Muscle of leg (tissue), 11 donors: ENCODE results near the gene NOS2. TPM values are rescaled to one million over a fixed set of nuclear protein-coding genes. Genes with fewer than 3 reads are reported as not detected.
"Not testable (repeated sequence)": the region's sequence is repeated elsewhere in the genome, so short reads cannot be mapped to it uniquely, and the experiment has no call there.

Experiments used
- DNase-seq: peaks from one replicate; pipeline ENCODE4 v3.0.0; 2013
- H3K27ac ChIP-seq: one replicate; pipeline ENCODE4 v1.5.1; 2013; ENCODE audit warnings: mild to moderate bottlenecking, low read length, control low read depth
- H3K27me3 ChIP-seq: one replicate; pipeline ENCODE4 v1.6.1; 2013; ENCODE audit warnings: low read length; ENCODE audit not compliant: control insufficient read depth, insufficient read depth
- H3K36me3 ChIP-seq: one replicate; pipeline ENCODE4 v1.6.1; 2013; ENCODE audit warnings: low read length; ENCODE audit not compliant: control insufficient read depth, insufficient read depth
- H3K4me1 ChIP-seq: one replicate; pipeline ENCODE4 v1.6.1; 2013; ENCODE audit warnings: low read length; ENCODE audit not compliant: control insufficient read depth, insufficient read depth
- H3K4me3 ChIP-seq: one replicate; pipeline ENCODE4 v1.5.1; 2013; ENCODE audit warnings: low read length, control low read depth
- H3K9me3 ChIP-seq: replicated peaks from 2 replicates; pipeline ENCODE4 v1.6.1; 2013; ENCODE audit warnings: low read depth, low read length; ENCODE audit not compliant: control insufficient read depth
- WGBS: methylation state at CpG from one replicate; pipeline ENCODE4 v1.1.5; 2013; ENCODE audit warnings: missing lambda C conversion rate; ENCODE audit not compliant: insufficient coverage; 5-methylcytosine and 5-hydroxymethylcytosine counted together
- polyA plus RNA-seq, 8 donors: library from polyadenylated mRNA; unstranded; fragments of 120-200 nt; gene quantifications; one replicate each; pipeline versions ENCODE4 v1.2.1 to v1.2.3, GENCODE V29; 2013; ENCODE audit warnings: inconsistent platforms in 1 of 8, low replicate concordance in 1 of 8; ENCODE audit not compliant: insufficient read length in 8 of 8, insufficient read depth in 1 of 8
- total RNA-seq: library from RNA; stranded (reverse); fragments of 120-200 nt; gene quantifications from one replicate; pipeline ENCODE4 v1.2.4, GENCODE V29; 2013

NOS2 gene
- total and polyA plus RNA-seq, 9 donors, result 1.5 to 4.3 (median 2.6) TPM

GRCh38 chr17:27755706-27756466, 44.4 kb downstream of the NOS2 start:
- no peaks in the 10 kb centered on the region for H3K9me3 ChIP-seq
- H3K4me3 ChIP-seq, result no peak overlapping the region
- H3K4me1 ChIP-seq, result no peaks in the 10 kb centered on the region
- H3K27me3 ChIP-seq, result no peaks in the 10 kb centered on the region
- no peak for DNase-seq
- no peak overlapping the region for H3K27ac ChIP-seq
- 87% methylated on average over 26 of the region's 28 CpGs for WGBS
- no peaks in the 10 kb centered on the region for H3K36me3 ChIP-seq

- Histone ChIP-seq H3K9me3 (no peaks in the 10 kb centered on the region), H3K4me1 (no peaks in the 10 kb centered on the region), H3K27me3 (no peaks in the 10 kb centered on the region), H3K36me3 (no peaks in the 10 kb centered on the region), H3K4me3 (no peak overlapping the region), H3K27ac (no peak overlapping the region)
- WGBS, result 90% methylated on average over 4 of the region's 8 CpGs
- DNase-seq, result no peak
Measured at GRCh38 chr17:27754549-27754948, 45.8 kb downstream of the NOS2 start.

DNA sequence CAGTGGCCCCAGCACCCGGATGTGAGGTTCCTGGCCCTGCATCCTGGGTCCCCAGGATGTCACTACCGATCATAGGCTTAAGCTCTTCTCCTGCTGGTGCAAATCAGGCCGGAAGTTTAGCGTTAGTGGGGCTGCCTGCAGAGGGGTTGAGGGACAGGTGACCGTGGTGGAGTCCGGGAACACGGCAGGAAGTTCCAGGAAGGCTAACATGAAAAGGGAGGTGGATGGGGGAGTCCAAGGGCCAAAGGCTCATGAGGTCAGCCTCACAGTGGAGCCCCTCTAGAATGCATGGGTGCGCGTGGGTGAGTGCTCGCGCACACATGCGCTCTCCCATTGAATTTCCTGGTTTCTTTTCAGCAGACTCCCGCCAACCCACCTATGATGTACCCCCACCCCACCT, 46.6 kb downstream of the NOS2 start:
- WGBS, result 93% methylated on average over 7 of the region's 13 CpGs

DNA sequence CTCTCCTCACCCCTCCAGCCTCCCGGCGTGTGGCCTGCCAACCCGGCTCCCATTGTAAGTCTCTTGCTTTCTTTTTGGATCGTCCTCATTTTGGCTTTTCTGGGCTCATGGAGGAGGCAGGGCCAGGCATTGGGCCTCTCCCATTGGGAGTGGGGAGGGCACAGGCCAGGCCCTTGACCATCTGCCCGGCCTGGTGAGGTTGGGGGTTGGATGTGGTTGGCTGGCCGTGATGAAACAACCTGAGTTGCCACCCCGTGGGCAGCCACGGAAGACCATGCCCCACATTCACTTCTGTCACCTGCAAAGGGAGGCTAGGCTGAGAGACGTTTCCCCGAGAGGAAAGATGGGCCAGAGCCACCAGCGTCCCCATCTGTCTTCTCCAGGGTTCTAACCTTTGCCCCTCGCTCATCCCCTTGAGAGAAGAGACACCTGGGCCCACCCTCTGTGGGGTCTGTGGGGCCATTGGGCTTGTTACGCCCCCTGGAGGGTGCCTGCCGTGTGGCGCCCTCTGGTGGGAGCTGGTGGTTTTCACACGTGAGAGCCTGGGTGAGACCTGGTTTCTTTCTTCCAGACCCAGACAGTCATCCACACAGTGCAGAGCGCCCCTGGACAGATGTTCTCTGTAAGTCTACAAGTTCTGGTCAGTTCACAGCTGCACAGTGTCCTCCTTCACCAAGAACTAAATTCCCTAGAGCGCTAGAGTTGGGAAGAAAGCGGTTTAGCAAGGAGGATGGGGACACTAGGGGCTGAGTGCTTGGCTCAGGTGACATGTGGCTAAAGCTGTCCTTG, 47.3 kb downstream of the NOS2 start:
- H3K27me3 ChIP-seq, H3K36me3 ChIP-seq, H3K4me3 ChIP-seq, DNase-seq, H3K4me1 ChIP-seq, H3K9me3 ChIP-seq, H3K27ac ChIP-seq: not testable (repeated sequence)
- WGBS, result 100% methylated on average over 1 of the region's 19 CpGs

More for the DNA sequence above, 46.6 kb downstream of the NOS2 start:
- H3K4me3 ChIP-seq, H3K27me3 ChIP-seq, DNase-seq, H3K36me3 ChIP-seq, H3K27ac ChIP-seq, H3K9me3 ChIP-seq, H3K4me1 ChIP-seq: not testable (repeated sequence)

- no peak for DNase-seq
- H3K27ac ChIP-seq, result no peak overlapping the region
- no peaks in the 10 kb centered on the region for H3K36me3 ChIP-seq
- H3K9me3 ChIP-seq, result no peaks in the 10 kb centered on the region
- no peaks in the 10 kb centered on the region for H3K27me3 ChIP-seq
- WGBS, result 74% methylated on average over 16 of the region's 19 CpGs
- H3K4me3 ChIP-seq, result no peak overlapping the region
- no peaks in the 10 kb centered on the region for H3K4me1 ChIP-seq
Measured at GRCh38 chr17:27751622-27752490, 48.5 kb downstream of the NOS2 start.

DNA sequence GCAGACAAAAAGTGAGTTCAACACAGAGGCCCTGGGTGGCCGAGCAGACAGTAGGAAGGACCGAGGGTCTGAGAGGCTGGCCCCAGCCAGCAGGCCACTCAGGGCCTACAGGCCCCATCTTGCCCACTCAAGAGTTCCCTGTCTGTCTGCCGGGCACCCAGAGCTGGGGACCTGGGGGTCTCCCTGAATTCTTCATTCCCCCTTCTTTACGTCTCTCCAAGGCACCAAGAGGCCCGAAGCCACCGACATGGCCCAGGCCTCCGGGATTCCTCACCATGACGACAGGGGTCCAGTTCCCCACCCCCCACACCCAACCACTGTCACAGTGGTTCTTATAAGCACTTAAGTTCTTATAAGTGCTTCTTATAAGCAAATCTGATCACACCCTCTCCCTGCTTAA, 49.2 kb downstream of the NOS2 start:
- no peak for DNase-seq
- Histone ChIP-seq H3K9me3 (no peaks in the 10 kb centered on the region), H3K27me3 (no peaks in the 10 kb centered on the region), H3K4me3 (no peak overlapping the region), H3K27ac (no peak overlapping the region), H3K36me3 (no peaks in the 10 kb centered on the region), H3K4me1 (no peaks in the 10 kb centered on the region)
- WGBS, result 94% methylated on average over 8 of the region's 8 CpGs

- not testable (repeated sequence) for H3K27me3 ChIP-seq, H3K4me3 ChIP-seq, H3K36me3 ChIP-seq, H3K4me1 ChIP-seq, DNase-seq, H3K27ac ChIP-seq, H3K9me3 ChIP-seq
- 80% methylated on average over 10 of the region's 15 CpGs for WGBS
Measured at GRCh38 chr17:27749562-27750150, 50.7 kb downstream of the NOS2 start.

DNA sequence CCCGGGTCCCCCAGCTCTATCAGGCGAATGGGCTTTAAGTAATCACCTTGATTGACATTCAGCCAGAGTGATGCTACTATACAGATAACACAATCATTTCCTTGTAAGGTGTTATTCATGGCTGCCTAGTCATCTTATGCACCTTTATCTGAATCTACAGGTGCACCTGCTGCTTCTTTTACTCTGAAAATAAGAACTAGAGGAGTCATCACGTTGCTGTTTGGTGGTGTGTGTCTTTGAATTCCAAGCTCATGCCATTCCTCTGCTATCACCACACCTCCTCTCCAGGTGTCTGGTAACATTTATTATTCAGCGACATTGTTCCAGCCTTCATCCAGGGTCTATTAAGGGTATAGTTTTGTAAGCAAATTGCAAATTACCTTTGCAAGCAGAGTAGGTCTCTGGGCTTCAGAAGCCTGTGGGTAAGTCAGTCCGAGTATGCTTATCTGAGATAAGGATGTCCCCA, 51.9 kb downstream of the NOS2 start:
- Histone ChIP-seq H3K27me3 (no peaks in the 10 kb centered on the region), H3K27ac (no peak overlapping the region), H3K36me3 (no peaks in the 10 kb centered on the region), H3K4me3 (no peak overlapping the region), H3K9me3 (no peaks in the 10 kb centered on the region), H3K4me1 (no peaks in the 10 kb centered on the region)
- WGBS, result no CpG with 5 or more reads among the region's 5 CpGs
- no peak for DNase-seq

GRCh38 chr17:27747462-27748359, 52.6 kb downstream of the NOS2 start:
- no peak for DNase-seq
- Histone ChIP-seq H3K36me3 (no peaks in the 10 kb centered on the region), H3K27ac (no peak overlapping the region), H3K9me3 (no peaks in the 10 kb centered on the region), H3K27me3 (no peaks in the 10 kb centered on the region), H3K4me3 (no peak overlapping the region), H3K4me1 (no peaks in the 10 kb centered on the region)
- WGBS, result 85% methylated on average over 10 of the region's 13 CpGs
